Measurements from ENCODE around the gene PHLDB1.
A peak's percentile ranks its signal among the peaks of the same experiment; 100 is the strongest.

Gene PHLDB1

DNA sequence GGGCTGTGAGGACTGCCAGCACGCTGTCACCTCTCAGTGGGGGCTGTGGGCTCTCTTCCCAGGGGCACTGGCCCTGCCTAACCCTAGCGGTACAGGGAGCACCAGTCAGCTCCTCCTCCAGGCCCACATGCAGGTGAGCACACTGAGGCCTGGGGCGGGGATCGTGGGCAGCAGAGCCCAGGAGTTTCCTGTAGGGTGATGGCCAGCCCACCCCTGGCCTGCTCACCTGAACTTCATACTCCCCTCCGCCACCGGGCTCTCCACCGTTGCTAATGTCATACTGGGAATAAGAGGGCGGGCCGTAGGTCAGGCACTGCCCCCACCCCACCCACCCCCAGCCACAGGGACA, 82.1 kb downstream of the PHLDB1 start:
- DNase-seq: no peak

DNA sequence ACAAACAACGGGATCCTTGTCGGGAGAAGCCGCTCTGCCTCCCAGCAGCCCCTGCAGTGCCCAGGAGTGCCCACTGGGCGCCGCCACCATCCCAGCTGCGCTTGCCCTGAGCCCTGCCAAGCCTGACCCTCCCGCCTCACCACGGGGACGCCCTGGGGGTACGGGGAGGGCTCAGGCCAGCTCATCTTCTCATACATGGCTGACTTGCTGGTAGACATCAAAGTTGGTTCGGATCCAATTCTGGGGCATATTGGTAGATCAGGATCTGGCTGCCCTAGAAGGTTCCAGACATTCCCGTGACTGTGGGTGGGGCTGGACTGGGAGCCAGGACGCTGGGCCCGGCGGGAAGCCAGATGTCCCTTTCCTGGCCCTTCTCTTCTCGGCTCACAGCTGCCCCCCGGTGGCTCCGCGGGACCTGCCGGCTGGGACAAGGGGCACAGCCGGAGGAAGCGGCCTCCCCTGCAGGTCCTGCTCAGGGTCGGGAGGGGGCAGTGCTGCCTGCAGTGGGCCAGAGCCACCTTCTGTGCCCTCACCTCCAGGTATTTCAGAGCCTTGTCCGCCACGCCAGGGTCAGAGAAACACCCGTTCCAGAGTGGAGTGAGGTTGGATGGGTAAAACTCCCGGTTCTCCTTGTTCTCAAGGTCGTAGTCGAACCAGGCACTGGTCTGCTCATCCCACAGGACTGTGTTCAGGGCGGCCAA, 82.6 kb downstream of the PHLDB1 start:
- peak; percentile 70 for DNase-seq

DNA sequence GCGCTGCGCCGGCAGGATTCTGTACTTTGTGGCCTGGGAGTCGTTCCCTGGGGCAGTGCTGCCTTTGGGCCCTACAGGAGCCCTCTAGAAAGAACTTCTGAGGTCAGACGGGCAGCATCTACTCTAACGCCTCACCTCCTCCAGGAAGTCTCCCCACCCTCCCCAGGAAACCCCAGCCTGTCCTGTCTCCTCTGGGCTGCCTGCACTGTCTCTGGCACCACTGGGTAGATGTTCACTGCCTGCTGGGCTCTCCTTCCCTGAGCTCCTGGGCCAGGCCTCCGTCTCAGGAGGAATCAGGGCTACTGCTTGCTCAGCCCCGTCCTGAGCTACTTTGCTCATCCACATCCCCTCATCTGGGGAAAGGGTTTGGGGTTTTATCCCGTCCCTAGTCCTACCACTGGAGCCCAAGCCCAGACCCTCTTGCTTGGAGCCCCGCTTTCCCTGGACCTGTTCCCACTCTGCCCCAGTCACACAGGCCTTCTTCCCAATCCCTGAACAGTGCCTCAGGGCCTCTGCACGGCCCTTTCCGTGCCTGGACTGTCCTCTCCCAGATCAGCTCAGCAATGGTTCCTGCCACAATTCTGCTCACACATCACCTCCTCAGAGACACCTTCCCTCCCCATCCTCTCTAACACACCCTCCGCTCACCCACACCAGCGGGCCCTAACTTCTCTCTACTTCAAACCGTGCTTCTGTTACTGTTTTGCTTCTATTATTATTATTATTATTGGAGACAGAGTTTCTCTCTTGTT, 83.3 kb downstream of the PHLDB1 start:
- no peak for DNase-seq

DNA sequence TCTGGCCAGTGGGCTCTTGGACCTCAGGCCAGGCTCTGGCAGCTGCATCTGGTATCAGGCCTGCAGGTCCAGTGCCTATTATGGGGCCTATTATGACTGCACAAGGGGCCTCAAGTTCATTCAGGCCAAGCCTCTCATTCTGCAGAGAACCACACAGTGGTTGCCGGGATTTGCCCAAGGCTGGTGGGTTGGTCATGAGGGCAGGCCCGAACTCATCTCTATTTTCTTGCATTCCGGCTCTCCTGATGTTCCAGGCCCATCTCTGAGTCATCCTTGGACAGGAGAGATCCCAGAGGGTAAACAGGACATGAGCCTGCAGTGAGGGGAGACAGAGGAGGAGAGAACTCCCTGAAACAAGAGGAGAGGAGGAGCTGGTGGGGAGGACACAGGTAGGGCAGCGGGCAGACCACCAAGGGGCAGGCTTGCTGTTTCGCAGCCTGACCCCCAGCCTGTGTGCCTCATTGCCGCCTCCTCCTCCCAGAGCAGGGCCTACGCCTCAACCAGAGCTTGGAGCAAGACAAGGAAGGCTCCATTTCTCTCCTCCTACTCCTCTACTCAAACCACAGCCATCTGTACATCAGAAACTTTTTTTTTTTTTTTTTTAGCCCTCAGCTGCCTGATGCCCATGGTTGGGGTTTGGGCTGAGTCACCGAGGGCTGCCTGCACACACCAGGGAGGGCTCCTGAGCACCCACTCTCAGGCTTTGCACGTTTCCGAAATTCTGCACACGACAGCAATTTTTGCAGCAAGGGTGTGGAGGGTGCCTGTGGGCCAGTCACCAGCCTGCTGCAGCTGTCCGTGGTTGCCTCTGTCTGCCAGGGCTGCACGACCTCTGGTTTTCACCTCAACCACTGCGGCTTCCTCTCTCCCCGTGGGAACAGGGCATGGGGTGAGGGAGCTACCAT, 84.8 kb downstream of the PHLDB1 start:
- peak; percentile 42 for DNase-seq

DNA sequence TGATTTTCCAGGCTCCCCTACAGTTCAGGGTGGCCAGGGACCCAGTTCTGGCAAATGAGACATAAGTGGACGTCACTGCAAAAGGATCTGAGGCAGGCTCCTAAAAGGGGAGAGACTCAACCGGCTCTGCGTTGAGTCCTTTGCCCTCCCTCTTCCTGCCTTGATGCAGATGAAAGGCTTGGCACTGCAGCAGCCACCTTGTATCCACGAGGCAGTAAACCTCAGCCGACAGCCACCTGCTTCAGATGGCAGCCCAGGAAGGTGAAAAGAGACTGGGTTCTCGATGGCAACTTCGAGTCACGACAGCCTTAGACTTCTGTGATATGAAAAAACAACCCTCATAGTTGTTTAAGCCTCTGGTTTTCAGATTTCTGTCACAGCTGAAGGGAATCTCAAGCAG, 86.8 kb downstream of the PHLDB1 start:
- DNase-seq: no peak

DNA sequence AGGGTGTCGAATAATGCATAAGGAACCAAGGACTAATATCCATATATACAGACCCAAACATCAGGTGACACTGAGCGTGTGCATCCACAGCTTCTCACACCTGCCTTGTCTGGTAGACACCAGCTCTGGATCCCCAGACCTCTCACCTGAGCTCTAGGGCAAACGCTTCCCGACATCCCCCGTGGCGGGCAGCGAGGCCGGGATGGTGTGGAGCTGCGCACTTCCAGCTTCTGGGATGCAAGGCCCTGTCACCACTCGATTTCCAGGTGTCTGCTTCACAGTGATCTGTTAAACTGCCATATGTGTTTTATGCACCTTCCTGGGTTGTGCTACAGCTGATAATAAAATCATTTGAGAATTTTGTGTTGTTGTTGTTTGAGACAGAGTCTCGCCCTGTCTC, 87.4 kb downstream of the PHLDB1 start:
- no peak for DNase-seq

DNA sequence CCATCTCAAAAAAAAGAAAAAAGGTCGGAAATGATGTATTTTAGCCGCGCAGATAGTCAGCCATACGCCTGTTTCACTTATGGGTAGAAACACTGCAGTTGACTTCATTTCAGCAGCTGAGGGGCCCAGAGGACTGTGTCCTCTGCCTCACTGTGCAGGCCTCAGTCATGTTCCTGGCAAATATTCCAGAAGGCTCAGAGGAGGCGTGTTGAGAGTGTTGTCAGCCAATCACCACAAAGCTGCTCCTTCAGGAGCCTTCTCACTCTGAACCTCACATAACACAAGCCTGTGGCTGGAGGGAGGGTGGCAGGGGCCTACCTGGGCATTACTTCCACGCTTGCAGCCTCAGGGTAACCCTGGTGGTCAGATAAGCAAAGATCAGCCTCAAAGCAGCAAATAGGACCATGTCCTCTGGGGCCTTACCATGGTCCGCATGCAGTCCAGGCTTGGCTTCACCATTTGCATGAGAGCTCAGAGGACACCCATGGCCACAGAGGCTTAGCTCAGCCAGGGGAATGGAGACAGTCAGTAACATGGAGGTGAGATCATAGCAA, 89.3 kb downstream of the PHLDB1 start:
- no peak for DNase-seq

DNA sequence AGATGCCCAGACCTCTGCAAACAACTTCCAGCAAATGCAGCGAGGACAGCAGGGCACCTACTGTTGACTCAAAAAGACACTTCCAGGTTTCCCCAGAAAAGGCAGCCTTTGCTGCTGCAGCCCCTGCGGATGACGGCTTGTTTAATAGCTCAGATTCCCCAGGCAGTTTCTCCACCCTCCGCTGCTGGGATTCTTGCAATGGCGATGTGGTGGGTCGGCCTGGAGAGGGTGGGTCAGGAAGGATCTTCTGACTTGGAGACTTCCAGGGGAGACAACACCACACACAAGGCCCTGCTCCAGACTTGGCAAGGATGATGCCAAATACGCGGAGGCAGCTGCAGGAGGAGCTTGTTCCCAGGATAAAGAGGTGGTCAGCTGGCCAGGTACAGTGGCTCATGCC, 89.9 kb downstream of the PHLDB1 start:
- DNase-seq: no peak

DNA sequence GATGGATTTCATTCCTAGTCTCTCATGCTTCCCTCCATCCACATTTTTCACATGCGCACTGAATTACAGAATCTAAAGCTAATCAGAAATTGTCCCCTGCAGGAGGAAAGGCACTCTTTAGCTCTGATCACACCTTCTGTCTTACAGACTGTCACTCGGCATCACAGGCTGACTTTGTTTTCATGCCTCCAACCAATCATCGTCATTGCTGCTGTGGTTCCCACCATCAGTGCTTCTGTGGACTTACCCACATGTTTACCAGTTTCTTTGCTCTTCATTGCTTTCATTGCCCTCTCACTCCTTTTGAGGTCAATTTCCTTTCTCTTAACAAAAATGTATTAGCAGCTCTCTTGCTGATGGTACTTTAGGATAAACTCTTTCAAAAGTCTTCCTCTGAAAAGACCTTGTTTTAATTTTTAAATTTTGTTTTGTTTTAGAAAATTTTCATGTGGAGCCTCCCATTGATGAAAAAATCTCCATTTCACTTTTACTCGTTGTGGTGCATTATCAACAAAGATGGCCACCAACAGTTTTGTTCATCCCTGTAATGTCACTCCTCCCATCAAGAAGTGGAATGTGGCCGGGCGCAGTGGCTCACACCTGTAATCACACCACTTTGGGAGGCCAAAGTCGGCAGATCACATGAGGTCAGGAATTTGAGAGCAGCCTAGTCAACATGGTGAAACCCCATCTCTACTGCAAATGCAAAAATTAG, 92.2 kb downstream of the PHLDB1 start:
- DNase-seq: no peak

DNA sequence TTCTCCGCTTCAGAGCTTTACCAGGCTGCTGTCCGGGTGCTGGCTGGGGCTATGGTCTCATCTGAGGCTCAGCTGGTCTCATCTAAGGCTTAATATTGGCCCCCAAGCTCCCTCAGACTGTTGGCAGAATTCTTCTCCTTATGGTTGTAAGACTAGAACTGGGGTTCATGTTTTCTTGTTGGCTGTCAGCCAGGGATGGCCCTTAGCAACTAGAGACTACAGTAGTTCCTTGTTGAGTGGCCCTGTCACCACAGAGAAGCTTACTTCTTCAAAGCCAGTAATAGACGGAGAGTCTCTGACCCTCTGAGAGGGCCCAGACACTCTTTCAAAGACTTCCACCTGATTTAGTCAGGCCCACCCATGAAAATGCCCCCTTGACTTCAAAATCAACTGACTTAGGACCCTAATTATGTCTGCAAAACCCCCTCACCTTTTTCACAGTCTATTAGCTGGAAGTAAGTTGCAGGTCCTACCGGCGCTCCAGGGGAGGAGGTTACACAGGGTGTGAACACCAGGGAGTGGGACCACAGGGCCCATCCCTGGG, 96.2 kb downstream of the PHLDB1 start:
- DNase-seq: no peak

DNA sequence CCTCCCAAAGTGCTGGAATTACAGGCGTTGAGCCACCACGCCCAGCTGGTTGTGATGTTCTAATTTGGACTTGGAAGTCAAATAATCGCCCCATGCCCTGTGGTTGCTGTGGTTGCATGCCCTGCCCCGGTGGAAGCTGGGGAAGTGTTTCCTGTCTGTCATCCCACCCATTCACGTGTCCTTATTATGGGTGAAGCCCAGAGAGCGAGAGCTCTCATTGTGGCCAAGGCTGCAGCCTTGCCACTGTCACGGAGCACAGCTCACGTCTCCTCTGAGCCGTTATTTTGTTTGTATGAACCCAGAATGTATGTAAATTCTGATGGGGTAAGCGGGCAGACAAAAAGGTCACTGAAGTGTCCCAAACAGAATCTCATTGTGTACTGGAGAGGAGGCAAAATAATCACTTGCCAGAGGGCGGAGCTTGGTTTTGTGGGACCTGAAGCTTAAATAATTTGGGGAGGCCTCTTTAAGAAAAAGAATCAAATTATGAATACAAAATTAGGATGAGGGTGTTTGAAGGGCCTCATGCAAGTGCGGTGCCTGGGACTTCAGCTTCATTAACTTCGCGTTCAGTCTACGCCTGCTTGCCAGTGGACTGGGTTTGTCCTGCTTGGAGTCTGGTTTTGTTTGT, 97.8 kb downstream of the PHLDB1 start:
- no peak for DNase-seq

DNA sequence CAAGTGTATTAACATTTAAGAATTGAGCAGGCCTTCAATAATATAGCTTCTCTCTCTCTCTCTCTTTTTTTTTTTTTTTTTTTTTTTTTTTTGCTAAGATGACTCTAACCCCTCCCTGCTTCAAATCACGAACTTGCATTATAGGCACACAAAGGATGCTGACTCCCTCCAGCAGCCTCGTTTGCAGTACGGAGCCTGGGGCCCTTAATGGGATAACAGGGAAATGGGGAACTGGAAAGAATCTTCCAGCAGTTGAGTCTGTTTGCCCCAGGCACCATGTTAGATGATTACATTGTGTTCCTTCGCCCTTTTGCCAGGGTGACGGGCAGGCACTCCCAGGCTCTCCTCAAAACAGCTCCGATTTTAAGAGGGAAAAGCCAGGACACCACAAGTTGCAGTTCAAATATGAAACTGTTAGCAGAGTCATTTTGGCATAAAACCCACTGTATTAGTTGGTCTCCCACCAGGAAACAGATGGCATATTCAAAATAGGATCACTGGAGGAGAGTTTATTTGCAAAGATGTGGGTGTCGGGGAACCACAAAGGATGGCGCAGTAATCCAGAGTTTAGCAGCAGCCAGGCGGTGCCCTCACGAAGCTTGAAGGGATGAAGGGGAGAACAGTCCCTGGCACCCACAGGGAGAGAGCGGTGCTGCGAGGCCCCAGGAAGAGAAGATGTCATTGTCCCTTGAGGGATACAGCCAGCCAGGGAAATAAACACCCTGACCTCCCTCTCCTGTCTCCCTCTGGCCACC, 98.6 kb downstream of the PHLDB1 start:
- no peak for DNase-seq

DNA sequence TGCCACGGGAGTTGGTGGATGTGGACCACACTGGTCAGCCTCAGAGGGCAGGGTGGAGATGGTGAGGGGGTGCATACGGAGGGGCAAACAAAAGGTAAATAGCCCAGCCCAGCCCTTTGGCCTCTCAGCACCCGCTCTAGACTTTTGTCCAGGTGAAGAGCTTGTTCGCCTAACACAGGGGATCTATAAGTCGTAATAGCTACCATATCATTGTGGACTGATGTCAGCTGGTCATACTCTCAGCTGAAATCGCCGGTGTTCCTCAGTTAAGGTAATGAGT, 99.1 kb downstream of the PHLDB1 start:
- no peak for DNase-seq

All from activated T-cell treated with anti-CD3 and anti-CD28 coated beads for 4 hours (primary cell).